H1 (cell line): ENCODE data around the gene RAB8B. TPM values are rescaled to one million over a fixed set of nuclear protein-coding genes. Genes with fewer than 3 reads are reported as not detected.

ENCODE experiments used
- ASH2L ChIP-seq: fragments of 200-600, 300-600 bp; sonication (generic); IDR thresholded peaks from one replicate; pipeline ENCODE4 v1.7.1; 2017; ENCODE audit warnings: low read length
- BACH1 ChIP-seq: IDR thresholded peaks from 2 replicates; pipeline ENCODE4 v1.6.1; 2012; ENCODE audit warnings: low read length, improper control_type of control experiment
- BRCA1 ChIP-seq: IDR thresholded peaks from 2 replicates; pipeline ENCODE4 v1.6.1; 2012; ENCODE audit warnings: low read depth, low read length, improper control_type of control experiment
- CBX8 ChIP-seq: fragments of 300-800, 300-1000 bp; sonication (generic); IDR thresholded peaks from 2 replicates; pipeline ENCODE4 v1.7.1; 2016; ENCODE audit warnings: low read depth, low read length, borderline replicate concordance
- RBBP5 ChIP-seq: IDR thresholded peaks from 2 replicates; pipeline ENCODE4 v1.7.1; 2012; ENCODE audit warnings: low read depth, mild to moderate bottlenecking, inconsistent platforms, low read length, moderate library complexity, borderline replicate concordance
- SAP30 ChIP-seq: fragments of 300-600 bp; sonication (generic); IDR thresholded peaks from 2 replicates; pipeline ENCODE4 v1.7.1; 2012; ENCODE audit warnings: low read length, moderate library complexity, mild to moderate bottlenecking, inconsistent platforms; ENCODE audit not compliant: insufficient read depth, insufficient replicate concordance
- SIN3A ChIP-seq, 2 experiments: IDR thresholded peaks in 1 of 2; conservative IDR thresholded peaks in 1 of 2; 2 replicates each; pipeline ENCODE4 v1.6.1; 2011 to 2012; ENCODE audit warnings: low read length in 2 of 2, improper control_type of control experiment in 1 of 2, low read depth in 1 of 2, mild to moderate bottlenecking in 1 of 2
- SIX5 ChIP-seq: IDR thresholded peaks from 2 replicates; pipeline ENCODE4 v1.6.1; 2011; ENCODE audit warnings: mild to moderate bottlenecking, low read depth, low read length
- TEAD4 ChIP-seq: IDR thresholded peaks from 2 replicates; pipeline ENCODE4 v1.6.1; 2012; ENCODE audit warnings: low read depth, low read length, inconsistent platforms, mixed read lengths
- polyA plus RNA-seq, 7 experiments: library from polyadenylated mRNA; depleted of rRNA in 3 of 7; stranded (reverse) in 5 of 7; unstranded in 2 of 7; fragments of >200 nt in 5 of 7; fragments of 200-250 nt in 2 of 7; gene quantifications; 1 replicate in 5 of 7; 2 replicates in 1 of 7; 4 replicates in 1 of 7; pipeline versions ENCODE4 v1.2.1 to v1.2.3, GENCODE V29; 2011 to 2013; ENCODE audit warnings: missing spikeins in 2 of 7, mixed read lengths in 2 of 7
- total RNA-seq: library from RNA; stranded (reverse); fragmentation: NEBNext Ultra II Directional; extraction: Animal tissue kit (Norgen Biotek cat#: 25700); gene quantifications from 2 replicates; pipeline ENCODE4 v1.2.1, GENCODE V29; 2021

Gene RAB8B
- total and polyA plus RNA-seq, 2 of the 8 experiments (the other 6 are each of a cell fraction or from before 2014, with no cell fraction given), result 9.5 to 47.8 TPM

DNA sequence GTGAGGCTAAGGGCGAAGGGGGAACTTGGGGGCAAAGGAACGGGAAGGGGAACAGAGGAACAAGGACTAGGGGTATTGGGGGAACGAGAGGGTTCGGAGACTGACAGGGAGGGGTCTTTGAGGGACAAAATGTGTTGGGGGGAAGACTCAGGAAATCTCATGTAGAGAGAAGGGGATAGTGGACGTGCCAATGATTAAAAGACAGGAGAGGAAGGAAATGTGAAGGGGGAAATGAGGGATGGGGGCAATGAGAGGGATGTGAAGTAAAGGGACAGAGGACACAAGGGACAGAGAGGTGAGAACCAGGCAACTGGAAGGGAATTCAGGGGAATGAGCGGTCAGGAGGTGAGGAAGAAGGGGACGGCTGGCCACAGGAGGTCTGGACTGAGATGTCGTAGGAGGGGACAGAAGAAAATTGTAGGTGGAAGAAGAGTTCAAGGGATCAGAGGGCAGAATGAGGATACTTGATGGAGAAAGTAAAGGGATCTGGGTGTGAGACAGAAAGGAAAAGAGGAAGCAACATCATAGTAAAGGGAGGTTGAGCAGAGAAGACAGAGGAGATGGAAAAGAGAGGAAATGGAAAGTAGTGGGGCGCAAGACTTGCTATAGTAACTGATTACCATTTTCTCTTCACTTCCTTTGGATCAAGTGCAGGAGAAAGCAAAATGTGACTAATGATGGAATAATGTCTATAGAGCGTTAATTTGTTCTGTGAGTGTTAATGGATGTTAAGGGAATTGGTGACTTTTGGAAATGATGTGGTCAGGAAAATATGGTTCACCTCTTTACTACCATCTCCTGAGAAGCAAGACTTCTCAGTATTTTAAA is 749 bp downstream of the RAB8B start (continued):
- TF ChIP-seq SIN3A (conservative IDR thresholded peaks at IDR 0.05 in 1 of 2, IDR thresholded peaks at IDR 0.05 in 1 of 2; ENCODE audit: low read depth in 1 of 2, low read length in 2 of 2) (0 out of 4 replicates have a peak, but pooled peaks of 1 of the 2 experiments have one; percentile 43), CBX8 (no peak), SIX5 (no peak), RBBP5 (no peak), BACH1 (no peak), ASH2L (peak; percentile 10), SAP30 (peak; percentile 48), TEAD4 (no peak), BRCA1 (no peak)
